Activated T-cell treated with anti-CD3 and anti-CD28 coated beads for 24 hours (primary cell): ENCODE data around the gene KBTBD4.

ENCODE experiments used
- DNase-seq: peaks from one replicate; pipeline ENCODE4 v3.0.0-alpha.2; 2020; ENCODE audit warnings: low read depth

The KBTBD4 gene

GRCh38 chr11:47578524-47579494 is at the start of gene KBTBD4, which contains the start of gene NDUFS3:
Gene KBTBD4 (minus strand): TSS chr11:47578970. CDS start chr11:47578951, 19 bp downstream.
Gene NDUFS3 (plus strand): TSS chr11:47579074. CDS start chr11:47579092, 18 bp downstream.
- peak; percentile 88 for DNase-seq

- no peak for DNase-seq
These were observed 49.3 kb upstream of the KBTBD4 start for GRCh38 chr11:47628026-47628425.

- DNase-seq, result no peak
These were observed 47.5 kb upstream of the KBTBD4 start for GRCh38 chr11:47626234-47626633.

- DNase-seq, result no peak
These were observed 42.1 kb upstream of the KBTBD4 start for GRCh38 chr11:47620836-47621378.

- no peak for DNase-seq
These were observed 38.6 kb upstream of the KBTBD4 start for GRCh38 chr11:47617417-47617809.

GRCh38 chr11:47616726-47617416 is 38.1 kb upstream of the KBTBD4 start:
- no peak for DNase-seq

- DNase-seq, result no peak
These were observed 36.5 kb upstream of the KBTBD4 start for GRCh38 chr11:47615249-47615648.

GRCh38 chr11:47611348-47611794 is 32.6 kb upstream of the KBTBD4 start:
- DNase-seq, result no peak

GRCh38 chr11:47609675-47610074 is 30.9 kb upstream of the KBTBD4 start:
- DNase-seq, result no peak

GRCh38 chr11:47607380-47607779 is 28.6 kb upstream of the KBTBD4 start:
- DNase-seq, result no peak

- no peak for DNase-seq
These were observed 28.0 kb upstream of the KBTBD4 start for GRCh38 chr11:47606731-47607130.

- no peak for DNase-seq
These were observed 27.2 kb upstream of the KBTBD4 start for GRCh38 chr11:47605921-47606320.

- no peak for DNase-seq
These were observed 24.5 kb upstream of the KBTBD4 start for GRCh38 chr11:47603295-47603694.

- DNase-seq, result no peak
These were observed 21.1 kb upstream of the KBTBD4 start for GRCh38 chr11:47599902-47600301.

GRCh38 chr11:47595967-47596366 is 17.2 kb upstream of the KBTBD4 start:
- no peak for DNase-seq

- DNase-seq, result no peak
These were observed 16.3 kb upstream of the KBTBD4 start for GRCh38 chr11:47595029-47595428.

GRCh38 chr11:47593934-47594855 is 15.4 kb upstream of the KBTBD4 start, which contains the start of gene C1QTNF4:
Gene C1QTNF4 (minus strand): TSS chr11:47594411. CDS start chr11:47590810, 3,601 bp downstream.
- no peak for DNase-seq

- DNase-seq, result no peak
These were observed 14.7 kb upstream of the KBTBD4 start for GRCh38 chr11:47593492-47593933.

GRCh38 chr11:47592970-47593369 is 14.2 kb upstream of the KBTBD4 start:
- no peak for DNase-seq

- no peak for DNase-seq
These were observed 13.5 kb upstream of the KBTBD4 start for GRCh38 chr11:47592251-47592650.

- DNase-seq, result no peak
These were observed 13.0 kb upstream of the KBTBD4 start for GRCh38 chr11:47591764-47592163.
